DOHH2 (cell line): ENCODE measurements around the gene TOPBP1.

Experiments used
- EZH2phosphoT487 ChIP-seq: fragments of 200-600 bp; sonication (generic); IDR thresholded peaks from 2 replicates; pipeline ENCODE4 v1.6.1; 2017; ENCODE audit warnings: borderline replicate concordance, mild to moderate bottlenecking, antibody characterized with exemption, low read length, moderate library complexity, mixed read lengths
- TF ChIP-seq, protein P1 (sequence below): fragments of 200-600 bp; sonication (generic); IDR thresholded peaks from one replicate; pipeline ENCODE4 v1.5.1; 2014; ENCODE audit warnings: antibody characterized with exemption, mild to moderate bottlenecking, low read depth, low read length; ENCODE audit not compliant: poor library complexity, severe bottlenecking

DNA sequence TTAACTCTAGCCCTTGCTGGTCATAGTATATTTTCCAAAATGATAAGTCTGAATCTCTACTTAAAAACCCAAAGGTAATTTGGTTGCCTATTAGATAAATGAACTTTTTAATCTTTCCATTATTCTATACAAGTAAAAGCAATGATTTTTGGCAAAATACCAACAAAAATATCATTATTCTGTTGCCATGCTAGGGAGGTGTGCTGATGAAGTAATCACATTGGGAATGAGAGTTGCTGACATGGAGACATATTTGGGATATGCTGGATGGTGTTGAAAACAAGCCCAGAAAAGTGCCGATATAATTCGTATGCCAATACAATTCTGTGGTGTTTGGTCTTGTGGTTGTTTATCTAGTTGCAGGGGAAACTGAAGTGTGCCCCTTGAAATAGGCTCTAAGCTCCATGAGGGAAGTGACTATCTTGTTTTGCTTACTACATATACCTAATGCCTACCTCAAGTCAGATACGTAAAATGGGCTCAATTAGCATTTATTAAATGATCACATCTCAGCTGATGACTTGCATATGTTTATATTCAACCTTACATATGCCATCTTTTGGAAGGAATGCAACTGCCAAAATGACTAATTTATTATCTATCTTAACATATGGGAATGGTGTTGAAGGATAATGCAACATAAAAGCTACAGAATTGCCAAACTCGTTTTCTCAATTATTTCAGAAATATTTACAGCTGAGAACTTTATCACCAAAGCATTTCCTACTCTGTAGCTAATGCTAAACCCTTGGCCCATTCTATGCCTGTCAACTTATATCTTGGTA lies 5.8 kb downstream of the TOPBP1 start:
- TF ChIP-seq, protein P1, sequence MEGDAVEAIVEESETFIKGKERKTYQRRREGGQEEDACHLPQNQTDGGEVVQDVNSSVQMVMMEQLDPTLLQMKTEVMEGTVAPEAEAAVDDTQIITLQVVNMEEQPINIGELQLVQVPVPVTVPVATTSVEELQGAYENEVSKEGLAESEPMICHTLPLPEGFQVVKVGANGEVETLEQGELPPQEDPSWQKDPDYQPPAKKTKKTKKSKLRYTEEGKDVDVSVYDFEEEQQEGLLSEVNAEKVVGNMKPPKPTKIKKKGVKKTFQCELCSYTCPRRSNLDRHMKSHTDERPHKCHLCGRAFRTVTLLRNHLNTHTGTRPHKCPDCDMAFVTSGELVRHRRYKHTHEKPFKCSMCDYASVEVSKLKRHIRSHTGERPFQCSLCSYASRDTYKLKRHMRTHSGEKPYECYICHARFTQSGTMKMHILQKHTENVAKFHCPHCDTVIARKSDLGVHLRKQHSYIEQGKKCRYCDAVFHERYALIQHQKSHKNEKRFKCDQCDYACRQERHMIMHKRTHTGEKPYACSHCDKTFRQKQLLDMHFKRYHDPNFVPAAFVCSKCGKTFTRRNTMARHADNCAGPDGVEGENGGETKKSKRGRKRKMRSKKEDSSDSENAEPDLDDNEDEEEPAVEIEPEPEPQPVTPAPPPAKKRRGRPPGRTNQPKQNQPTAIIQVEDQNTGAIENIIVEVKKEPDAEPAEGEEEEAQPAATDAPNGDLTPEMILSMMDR = no peak
- no peak for TF ChIP-seq EZH2phosphoT487
